K562 (cell line): ENCODE data around the gene THRSP. TPM values are rescaled to one million over a fixed set of nuclear protein-coding genes. Genes with fewer than 3 reads are reported as not detected.

Experiments
- ADNP ChIP-seq: fragments of 200-800 bp; sonication (Bioruptor generic); IDR thresholded peaks from 2 replicates; pipeline ENCODE4 v1.6.1; 2016; ENCODE audit warnings: missing genetic modification characterization, missing compliant biosample characterization
- BDP1 ChIP-seq: IDR thresholded peaks from 3 replicates; pipeline ENCODE4 v1.6.1; 2011; ENCODE audit not compliant: insufficient read length, insufficient read depth
- JUND ChIP-seq, 2 experiments: IDR thresholded peaks; 2 replicates in 1 of 2; 3 replicates in 1 of 2; pipeline ENCODE4 v1.6.1; 2011; ENCODE audit warnings: borderline replicate concordance in 2 of 2, low read depth in 2 of 2, low read length in 2 of 2, improper control_type of control experiment in 1 of 2, missing biosample characterization in 1 of 2, missing genetic modification characterization in 1 of 2, missing genetic modification reagents in 1 of 2
- KLF16 ChIP-seq: IDR thresholded peaks from 2 replicates; pipeline ENCODE4 v1.6.1; 2016; ENCODE audit warnings: antibody characterized with exemption
- MCM5 ChIP-seq: fragments of 450-650 bp; IDR thresholded peaks from 2 replicates; pipeline ENCODE4 v1.6.1; 2016; ENCODE audit warnings: low read depth
- MYBL2 ChIP-seq, 2 experiments: fragments of 450-650 bp in 1 of 2; sonication (generic) in 1 of 2; formaldehyde crosslinking in 1 of 2; IDR thresholded peaks; 2 replicates each; pipeline versions ENCODE4 v1.6.1 to v1.8.1; 2017 to 2022; ENCODE audit warnings: borderline replicate concordance in 1 of 2, inconsistent platforms in 1 of 2, low read depth in 1 of 2, mild to moderate bottlenecking in 1 of 2, missing genetic modification reagents in 1 of 2, moderate library complexity in 1 of 2
- PML ChIP-seq: IDR thresholded peaks from 2 replicates; pipeline ENCODE4 v1.6.1; 2012; ENCODE audit warnings: low read length, inconsistent platforms
- RBM15 ChIP-seq: fragments of 200-400 bp; formaldehyde crosslinking; IDR thresholded peaks from 2 replicates; pipeline ENCODE4 v1.6.1; 2018; ENCODE audit warnings: mild to moderate bottlenecking, low read length, moderate library complexity; ENCODE audit not compliant: insufficient read depth
- SMARCE1 ChIP-seq: fragments of 450-650 bp; IDR thresholded peaks from 2 replicates; pipeline ENCODE4 v1.7.1; 2016; ENCODE audit warnings: mild to moderate bottlenecking
- SRF ChIP-seq, 2 experiments: fragments of 250-450, 450-650 bp in 1 of 2; sonication (Bioruptor Pico) in 1 of 2; sonication (generic) in 1 of 2; formaldehyde crosslinking; IDR thresholded peaks; 2 replicates each; pipeline versions ENCODE4 v1.5.0 to v1.5.1; 2020 to 2022; ENCODE audit warnings: mild to moderate bottlenecking in 1 of 2, missing genetic modification reagents in 1 of 2
- STAT5B ChIP-seq: fragments of 250-450 bp; sonication (Bioruptor Pico); IDR thresholded peaks from 2 replicates; pipeline ENCODE4 v1.8.0; 2021; ENCODE audit warnings: mild to moderate bottlenecking, inconsistent platforms
- TAF7 ChIP-seq: fragments of 450-650 bp; IDR thresholded peaks from 2 replicates; pipeline ENCODE4 v1.6.1; 2016; ENCODE audit warnings: missing genetic modification characterization, missing compliant biosample characterization
- ZNF197 ChIP-seq: fragments of 200-800 bp; sonication (Bioruptor generic); IDR thresholded peaks from 2 replicates; pipeline ENCODE4 v1.6.1; 2016; ENCODE audit warnings: low read depth, missing genetic modification characterization, missing compliant biosample characterization
- ZNF589 ChIP-seq: fragments of 200-800 bp; sonication (Bioruptor generic); IDR thresholded peaks from 2 replicates; pipeline ENCODE4 v1.6.1; 2016; ENCODE audit warnings: low read depth, missing genetic modification characterization, missing compliant biosample characterization
- ZNF76 ChIP-seq: fragments of 250-450 bp; sonication (Bioruptor Pico); IDR thresholded peaks from 2 replicates; pipeline ENCODE4 v1.4.0; 2020; ENCODE audit warnings: mild to moderate bottlenecking, moderate library complexity, borderline replicate concordance
- ZNF766 ChIP-seq: fragments of 200-800 bp; sonication (Bioruptor generic); conservative IDR thresholded peaks from 2 replicates; pipeline ENCODE4 v1.6.1; 2016; ENCODE audit warnings: missing genetic modification characterization, missing compliant biosample characterization
- ZSCAN29 ChIP-seq: fragments of 450-650 bp; IDR thresholded peaks from 2 replicates; pipeline ENCODE4 v1.6.1; 2017
- polyA plus RNA-seq, 8 experiments: library from polyadenylated mRNA; depleted of rRNA in 4 of 8; stranded (reverse) in 5 of 8; unstranded in 3 of 8; fragments of >200 nt; fragmentation: Nextera tagmentation in 2 of 8; fragmentation: Illumina TruSeq in 1 of 8; extraction: Ambion mirVana in 2 of 8; extraction: Trizol in 1 of 8; gene quantifications; 2 replicates each; pipeline versions ENCODE4 v1.2.1 to v1.2.3, GENCODE V29; 2011 to 2014; ENCODE audit warnings: inconsistent platforms in 1 of 8, missing spikeins in 1 of 8
- total RNA-seq, 7 experiments: library from RNA; depleted of rRNA in 6 of 7; stranded (reverse); fragments of >200 nt in 6 of 7; fragmentation: Illumina TruSeq in 2 of 7; extraction: Trizol in 2 of 7; gene quantifications; 2 replicates each; pipeline versions ENCODE4 v1.2.1 to v1.2.3, GENCODE V29; 2011 to 2021; ENCODE audit warnings: low replicate concordance in 1 of 7
- TF ChIP-seq, protein P1 (sequence below): conservative IDR thresholded peaks from 2 replicates; pipeline ENCODE4 v1.6.1; 2011; ENCODE audit warnings: low read depth, mild to moderate bottlenecking, low read length; ENCODE audit not compliant: control insufficient read depth
- TF ChIP-seq, protein P2 (sequence below): sonication (generic); formaldehyde crosslinking; IDR thresholded peaks from 2 replicates; pipeline ENCODE4 v1.8.1; 2023; ENCODE audit warnings: mild to moderate bottlenecking, missing genetic modification reagents
- TF ChIP-seq, protein P3 (sequence below): fragments of 450-650 bp; IDR thresholded peaks from 2 replicates; pipeline ENCODE4 v1.6.1; 2017; ENCODE audit warnings: antibody characterized with exemption, mild to moderate bottlenecking

The THRSP gene
- total and polyA plus RNA-seq, 9 of the 15 experiments (the other 6 are each of a cell fraction or from before 2014, with no cell fraction given) = 0.23 to 0.56 (median 0.31) TPM; not detected in 2

DNA sequence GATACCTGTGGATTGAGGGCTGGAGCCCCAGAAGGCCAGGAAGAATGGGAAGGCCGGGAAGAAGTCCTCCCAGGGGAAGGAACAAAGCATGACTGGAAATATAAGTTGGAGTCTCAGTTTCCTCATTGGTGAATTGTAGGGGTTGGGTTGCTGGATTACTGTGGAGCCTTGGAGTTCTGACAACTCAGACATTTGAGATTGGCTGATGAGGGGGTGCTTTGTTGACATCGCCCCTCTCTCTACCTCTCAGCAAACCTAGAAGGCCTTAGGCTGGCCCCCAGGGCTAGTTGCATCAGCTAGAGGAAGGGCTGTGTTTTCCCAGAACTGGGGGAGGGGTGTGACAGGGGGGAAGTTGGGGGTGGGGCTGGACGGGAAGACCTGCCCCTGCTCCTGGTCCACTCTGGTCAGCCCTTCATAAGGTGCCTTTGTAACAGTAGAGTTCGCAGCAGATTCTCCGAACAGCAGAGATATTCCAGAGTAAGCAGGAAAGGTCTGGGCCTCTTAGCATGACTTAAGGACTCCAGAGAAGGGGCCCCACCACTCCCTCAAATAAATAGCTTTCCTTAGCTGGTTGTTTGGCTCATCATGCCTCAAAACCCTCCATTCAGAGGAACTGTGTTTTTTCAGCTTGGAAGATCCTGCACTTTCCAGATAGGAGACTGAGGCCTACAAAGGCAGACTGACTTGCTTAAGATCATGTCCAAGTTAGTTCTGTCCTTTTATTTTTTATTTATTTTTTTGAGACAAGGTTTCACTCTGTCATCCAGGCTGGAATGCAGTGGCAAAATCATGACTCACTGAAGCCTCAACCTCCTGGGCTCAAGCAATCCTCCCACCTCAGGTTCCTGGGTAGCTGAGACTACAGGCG, 12.5 kb upstream of the THRSP start (continued):
- no peak for TF ChIP-seq ZNF76 (CRISPR knock-in tag)
- TF ChIP-seq RBM15 = no peak
- no peak for TF ChIP-seq KLF16
- peak; percentile 50; the same call in 1 of the 2 replicates for TF ChIP-seq ZNF766
- TF ChIP-seq STAT5B = no peak
- no peak for TF ChIP-seq TAF7 (tag)
- no peak for TF ChIP-seq ZSCAN29
- TF ChIP-seq ADNP (tag) = no peak
- TF ChIP-seq PML = no peak; the same call in 1 of the 2 replicates
- TF ChIP-seq, protein P1, sequence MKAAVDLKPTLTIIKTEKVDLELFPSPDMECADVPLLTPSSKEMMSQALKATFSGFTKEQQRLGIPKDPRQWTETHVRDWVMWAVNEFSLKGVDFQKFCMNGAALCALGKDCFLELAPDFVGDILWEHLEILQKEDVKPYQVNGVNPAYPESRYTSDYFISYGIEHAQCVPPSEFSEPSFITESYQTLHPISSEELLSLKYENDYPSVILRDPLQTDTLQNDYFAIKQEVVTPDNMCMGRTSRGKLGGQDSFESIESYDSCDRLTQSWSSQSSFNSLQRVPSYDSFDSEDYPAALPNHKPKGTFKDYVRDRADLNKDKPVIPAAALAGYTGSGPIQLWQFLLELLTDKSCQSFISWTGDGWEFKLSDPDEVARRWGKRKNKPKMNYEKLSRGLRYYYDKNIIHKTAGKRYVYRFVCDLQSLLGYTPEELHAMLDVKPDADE = no peak
- peak; percentile 88 for TF ChIP-seq ZNF589
- TF ChIP-seq MCM5 = no peak
- no peak for TF ChIP-seq SRF (CRISPR knock-in tag; IDR thresholded peaks at IDR 0.05)
- TF ChIP-seq ZNF197 (CRISPR knock-in tag) = no peak; the same call in 1 of the 2 replicates
- peak; percentile 60 for TF ChIP-seq SMARCE1
- TF ChIP-seq, protein P2, sequence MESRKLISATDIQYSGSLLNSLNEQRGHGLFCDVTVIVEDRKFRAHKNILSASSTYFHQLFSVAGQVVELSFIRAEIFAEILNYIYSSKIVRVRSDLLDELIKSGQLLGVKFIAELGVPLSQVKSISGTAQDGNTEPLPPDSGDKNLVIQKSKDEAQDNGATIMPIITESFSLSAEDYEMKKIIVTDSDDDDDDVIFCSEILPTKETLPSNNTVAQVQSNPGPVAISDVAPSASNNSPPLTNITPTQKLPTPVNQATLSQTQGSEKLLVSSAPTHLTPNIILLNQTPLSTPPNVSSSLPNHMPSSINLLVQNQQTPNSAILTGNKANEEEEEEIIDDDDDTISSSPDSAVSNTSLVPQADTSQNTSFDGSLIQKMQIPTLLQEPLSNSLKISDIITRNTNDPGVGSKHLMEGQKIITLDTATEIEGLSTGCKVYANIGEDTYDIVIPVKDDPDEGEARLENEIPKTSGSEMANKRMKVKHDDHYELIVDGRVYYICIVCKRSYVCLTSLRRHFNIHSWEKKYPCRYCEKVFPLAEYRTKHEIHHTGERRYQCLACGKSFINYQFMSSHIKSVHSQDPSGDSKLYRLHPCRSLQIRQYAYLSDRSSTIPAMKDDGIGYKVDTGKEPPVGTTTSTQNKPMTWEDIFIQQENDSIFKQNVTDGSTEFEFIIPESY (CRISPR knock-in tag) = no peak
- peak; percentile 71 for TF ChIP-seq JUND (IDR thresholded peaks at IDR 0.05; ENCODE audit: borderline replicate concordance, low read depth, low read length)
- peak; percentile 66; the same call in 1 of the 3 replicates for TF ChIP-seq JUND (tag; IDR thresholded peaks at IDR 0.05; ENCODE audit: borderline replicate concordance, low read depth, low read length)
- no peak for TF ChIP-seq MYBL2 (IDR thresholded peaks at IDR 0.05; ENCODE audit: low read depth)
- no peak for TF ChIP-seq MYBL2 (CRISPR knock-in tag; IDR thresholded peaks at IDR 0.05; ENCODE audit: borderline replicate concordance)
- TF ChIP-seq, protein P3, sequence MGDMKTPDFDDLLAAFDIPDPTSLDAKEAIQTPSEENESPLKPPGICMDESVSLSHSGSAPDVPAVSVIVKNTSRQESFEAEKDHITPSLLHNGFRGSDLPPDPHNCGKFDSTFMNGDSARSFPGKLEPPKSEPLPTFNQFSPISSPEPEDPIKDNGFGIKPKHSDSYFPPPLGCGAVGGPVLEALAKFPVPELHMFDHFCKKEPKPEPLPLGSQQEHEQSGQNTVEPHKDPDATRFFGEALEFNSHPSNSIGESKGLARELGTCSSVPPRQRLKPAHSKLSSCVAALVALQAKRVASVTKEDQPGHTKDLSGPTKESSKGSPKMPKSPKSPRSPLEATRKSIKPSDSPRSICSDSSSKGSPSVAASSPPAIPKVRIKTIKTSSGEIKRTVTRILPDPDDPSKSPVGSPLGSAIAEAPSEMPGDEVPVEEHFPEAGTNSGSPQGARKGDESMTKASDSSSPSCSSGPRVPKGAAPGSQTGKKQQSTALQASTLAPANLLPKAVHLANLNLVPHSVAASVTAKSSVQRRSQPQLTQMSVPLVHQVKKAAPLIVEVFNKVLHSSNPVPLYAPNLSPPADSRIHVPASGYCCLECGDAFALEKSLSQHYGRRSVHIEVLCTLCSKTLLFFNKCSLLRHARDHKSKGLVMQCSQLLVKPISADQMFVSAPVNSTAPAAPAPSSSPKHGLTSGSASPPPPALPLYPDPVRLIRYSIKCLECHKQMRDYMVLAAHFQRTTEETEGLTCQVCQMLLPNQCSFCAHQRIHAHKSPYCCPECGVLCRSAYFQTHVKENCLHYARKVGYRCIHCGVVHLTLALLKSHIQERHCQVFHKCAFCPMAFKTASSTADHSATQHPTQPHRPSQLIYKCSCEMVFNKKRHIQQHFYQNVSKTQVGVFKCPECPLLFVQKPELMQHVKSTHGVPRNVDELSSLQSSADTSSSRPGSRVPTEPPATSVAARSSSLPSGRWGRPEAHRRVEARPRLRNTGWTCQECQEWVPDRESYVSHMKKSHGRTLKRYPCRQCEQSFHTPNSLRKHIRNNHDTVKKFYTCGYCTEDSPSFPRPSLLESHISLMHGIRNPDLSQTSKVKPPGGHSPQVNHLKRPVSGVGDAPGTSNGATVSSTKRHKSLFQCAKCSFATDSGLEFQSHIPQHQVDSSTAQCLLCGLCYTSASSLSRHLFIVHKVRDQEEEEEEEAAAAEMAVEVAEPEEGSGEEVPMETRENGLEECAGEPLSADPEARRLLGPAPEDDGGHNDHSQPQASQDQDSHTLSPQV = peak; percentile 92
- TF ChIP-seq BDP1 = no peak
